SK-N-SH treated with all-trans-retinoic acid at 6 μM for 48 hours (cell line): ENCODE data around the gene MIER1.

ENCODE experiments used
- ATAC-seq: fragments of 200-7000 bp; cut with Tn5 transposase; 3 replicates; pipeline ENCODE4 v1.9.1; 2020; ENCODE audit warnings: mild to moderate bottlenecking, moderate library complexity
- ARNTL ChIP-seq: fragments of 450-650 bp; formaldehyde crosslinking; IDR thresholded peaks from 2 replicates; pipeline ENCODE4 v1.5.0; 2020; ENCODE audit warnings: low read depth, mild to moderate bottlenecking, moderate library complexity, borderline replicate concordance
- BACH2 ChIP-seq: fragments of 250-450 bp; sonication (Bioruptor Pico); IDR thresholded peaks from 2 replicates; pipeline ENCODE4 v1.9.0; 2021; ENCODE audit warnings: mild to moderate bottlenecking, borderline replicate concordance
- CSDC2 ChIP-seq: fragments of 250-450 bp; sonication (Bioruptor Pico); IDR thresholded peaks from 2 replicates; pipeline ENCODE4 v1.5.0; 2020; ENCODE audit warnings: mild to moderate bottlenecking, moderate library complexity
- ESRRG ChIP-seq: fragments of 250-450 bp; sonication (Bioruptor Pico); IDR thresholded peaks from 2 replicates; pipeline ENCODE4 v1.6.1; 2021; ENCODE audit warnings: mild to moderate bottlenecking
- GLIS3 ChIP-seq: fragments of 250-450 bp; sonication (Bioruptor Pico); IDR thresholded peaks from 2 replicates; pipeline ENCODE4 v1.5.0; 2020; ENCODE audit warnings: mild to moderate bottlenecking, moderate library complexity
- ISL1 ChIP-seq: fragments of 250-450 bp; sonication (Bioruptor Pico); IDR thresholded peaks from 2 replicates; pipeline ENCODE4 v2.1.2; 2022; ENCODE audit warnings: mild to moderate bottlenecking, moderate library complexity
- OSR1 ChIP-seq: fragments of 250-450 bp; sonication (Bioruptor Pico); IDR thresholded peaks from 2 replicates; pipeline ENCODE4 v1.8.0; 2022; ENCODE audit warnings: moderate library complexity, mild to moderate bottlenecking, inconsistent platforms
- PPARA ChIP-seq: fragments of 250-450 bp; sonication (Bioruptor Pico); IDR thresholded peaks from 2 replicates; pipeline ENCODE4 v1.5.0; 2020; ENCODE audit warnings: mild to moderate bottlenecking, borderline replicate concordance
- RARB ChIP-seq: fragments of 250-450 bp; sonication (Bioruptor Pico); IDR thresholded peaks from 2 replicates; pipeline ENCODE4 v1.8.0; 2021; ENCODE audit warnings: mild to moderate bottlenecking, moderate library complexity
- SNAI2 ChIP-seq: fragments of 250-450 bp; sonication (Bioruptor Pico); IDR thresholded peaks from 2 replicates; pipeline ENCODE4 v1.5.0; 2020; ENCODE audit warnings: mild to moderate bottlenecking, moderate library complexity
- TCF4 ChIP-seq: fragments of 250-450 bp; sonication (Bioruptor Pico); IDR thresholded peaks from 2 replicates; pipeline ENCODE4 v1.8.0; 2021; ENCODE audit warnings: mild to moderate bottlenecking, moderate library complexity, borderline replicate concordance
- TOX ChIP-seq: fragments of 250-450 bp; sonication (Bioruptor Pico); IDR thresholded peaks from 2 replicates; pipeline ENCODE4 v1.8.0; 2021; ENCODE audit warnings: mild to moderate bottlenecking, moderate library complexity, borderline replicate concordance
- ZC3H10 ChIP-seq: fragments of 250-450 bp; sonication (Bioruptor Pico); IDR thresholded peaks from 2 replicates; pipeline ENCODE4 v1.5.1; 2021; ENCODE audit warnings: mild to moderate bottlenecking, moderate library complexity
- ZFP3 ChIP-seq: fragments of 250-450 bp; sonication (Bioruptor Pico); IDR thresholded peaks from 2 replicates; pipeline ENCODE4 v1.5.0; 2020; ENCODE audit warnings: mild to moderate bottlenecking, moderate library complexity
- ZFP30 ChIP-seq: fragments of 450-650 bp; formaldehyde crosslinking; IDR thresholded peaks from 2 replicates; pipeline ENCODE4 v1.5.0; 2022; ENCODE audit warnings: mild to moderate bottlenecking, moderate library complexity
- ZNF565 ChIP-seq: fragments of 450-650 bp; formaldehyde crosslinking; conservative IDR thresholded peaks from 2 replicates; pipeline ENCODE4 v1.5.0; 2020; ENCODE audit warnings: low read depth, mild to moderate bottlenecking, moderate library complexity
- ZNF70 ChIP-seq: fragments of 450-650 bp; formaldehyde crosslinking; IDR thresholded peaks from 2 replicates; pipeline ENCODE4 v1.5.0; 2020; ENCODE audit warnings: mild to moderate bottlenecking, moderate library complexity
- ZNF8 ChIP-seq: fragments of 450-650 bp; formaldehyde crosslinking; IDR thresholded peaks from 2 replicates; pipeline ENCODE4 v1.5.0; 2020; ENCODE audit warnings: mild to moderate bottlenecking, moderate library complexity
- TF ChIP-seq, protein P1 (sequence below): fragments of 250-450 bp; sonication (Bioruptor Pico); IDR thresholded peaks from 2 replicates; pipeline ENCODE4 v1.5.0; 2020; ENCODE audit warnings: mild to moderate bottlenecking, moderate library complexity
- TF ChIP-seq, protein P2 (sequence below): fragments of 250-450 bp; sonication (Bioruptor Pico); IDR thresholded peaks from 2 replicates; pipeline ENCODE4 v1.8.0; 2020; ENCODE audit warnings: mild to moderate bottlenecking, moderate library complexity, borderline replicate concordance
- TF ChIP-seq, protein P3 (sequence below): fragments of 250-450 bp; sonication (Bioruptor Pico); IDR thresholded peaks from 2 replicates; pipeline ENCODE4 v1.5.1; 2020; ENCODE audit warnings: low read depth, mild to moderate bottlenecking, moderate library complexity
- TF ChIP-seq, protein P4 (sequence below): fragments of 250-450 bp; sonication (Bioruptor Pico); IDR thresholded peaks from 2 replicates; pipeline ENCODE4 v1.5.1; 2021; ENCODE audit warnings: mild to moderate bottlenecking, moderate library complexity
- TF ChIP-seq, protein P5 (sequence below): fragments of 250-450 bp; sonication (Bioruptor Pico); IDR thresholded peaks from 2 replicates; pipeline ENCODE4 v1.8.0; 2021; ENCODE audit warnings: low read depth, mild to moderate bottlenecking, moderate library complexity, borderline replicate concordance

Gene MIER1

DNA sequence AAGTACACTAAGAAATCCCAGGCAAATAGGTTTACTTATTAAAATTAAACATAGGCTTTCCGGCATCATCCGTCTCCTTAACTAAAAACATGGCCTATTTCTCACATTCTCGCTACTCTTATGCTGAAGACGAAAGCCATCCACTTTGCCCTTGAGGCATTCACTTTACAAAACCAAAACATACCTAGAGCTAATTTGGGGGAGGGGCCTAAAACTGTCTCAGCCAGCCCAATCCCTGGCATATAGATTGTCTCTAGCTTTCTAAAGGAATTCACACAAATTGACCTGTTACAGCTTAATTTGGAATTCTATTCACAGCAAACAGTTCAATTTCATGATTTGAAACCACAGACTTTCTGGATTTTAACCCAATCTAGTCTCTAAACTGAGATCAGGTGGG lies 94.3 kb downstream of the MIER1 start (continued):
- no peak for TF ChIP-seq ARNTL
- TF ChIP-seq GLIS3: no peak
- no peak for TF ChIP-seq ZFP3 (CRISPR knock-in tag)
- no peak for TF ChIP-seq ESRRG (CRISPR knock-in tag)
- no peak for TF ChIP-seq ZNF8
- no peak for TF ChIP-seq RARB (CRISPR knock-in tag)

DNA sequence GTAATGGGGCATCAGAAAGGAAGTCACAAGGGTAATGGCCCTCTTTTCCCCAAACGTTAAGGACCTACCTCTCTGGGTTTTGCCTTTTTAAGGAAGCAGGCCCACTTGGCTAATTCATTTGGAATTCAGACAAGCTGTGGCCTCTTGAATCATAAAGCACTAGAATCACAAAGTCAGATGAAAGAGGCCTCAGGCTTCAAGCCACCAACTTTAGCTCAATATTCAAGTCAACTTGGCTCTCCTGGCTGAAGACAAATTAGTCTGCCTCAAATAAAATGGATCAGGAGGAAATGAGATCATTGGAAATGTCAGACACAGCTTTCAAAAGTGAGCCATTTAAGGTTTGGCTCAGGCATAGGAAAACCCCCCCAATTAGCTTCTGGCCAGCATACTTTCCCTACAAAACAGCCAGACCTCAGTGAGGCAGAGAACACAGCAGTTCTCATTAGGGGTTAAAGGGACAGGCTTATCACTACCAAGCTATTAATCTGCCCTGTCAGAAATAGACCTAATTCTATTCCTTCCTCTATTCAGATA lies 94.9 kb downstream of the MIER1 start:
- TF ChIP-seq, protein P1, sequence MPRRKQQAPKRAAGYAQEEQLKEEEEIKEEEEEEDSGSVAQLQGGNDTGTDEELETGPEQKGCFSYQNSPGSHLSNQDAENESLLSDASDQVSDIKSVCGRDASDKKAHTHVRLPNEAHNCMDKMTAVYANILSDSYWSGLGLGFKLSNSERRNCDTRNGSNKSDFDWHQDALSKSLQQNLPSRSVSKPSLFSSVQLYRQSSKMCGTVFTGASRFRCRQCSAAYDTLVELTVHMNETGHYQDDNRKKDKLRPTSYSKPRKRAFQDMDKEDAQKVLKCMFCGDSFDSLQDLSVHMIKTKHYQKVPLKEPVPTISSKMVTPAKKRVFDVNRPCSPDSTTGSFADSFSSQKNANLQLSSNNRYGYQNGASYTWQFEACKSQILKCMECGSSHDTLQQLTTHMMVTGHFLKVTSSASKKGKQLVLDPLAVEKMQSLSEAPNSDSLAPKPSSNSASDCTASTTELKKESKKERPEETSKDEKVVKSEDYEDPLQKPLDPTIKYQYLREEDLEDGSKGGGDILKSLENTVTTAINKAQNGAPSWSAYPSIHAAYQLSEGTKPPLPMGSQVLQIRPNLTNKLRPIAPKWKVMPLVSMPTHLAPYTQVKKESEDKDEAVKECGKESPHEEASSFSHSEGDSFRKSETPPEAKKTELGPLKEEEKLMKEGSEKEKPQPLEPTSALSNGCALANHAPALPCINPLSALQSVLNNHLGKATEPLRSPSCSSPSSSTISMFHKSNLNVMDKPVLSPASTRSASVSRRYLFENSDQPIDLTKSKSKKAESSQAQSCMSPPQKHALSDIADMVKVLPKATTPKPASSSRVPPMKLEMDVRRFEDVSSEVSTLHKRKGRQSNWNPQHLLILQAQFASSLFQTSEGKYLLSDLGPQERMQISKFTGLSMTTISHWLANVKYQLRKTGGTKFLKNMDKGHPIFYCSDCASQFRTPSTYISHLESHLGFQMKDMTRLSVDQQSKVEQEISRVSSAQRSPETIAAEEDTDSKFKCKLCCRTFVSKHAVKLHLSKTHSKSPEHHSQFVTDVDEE (CRISPR knock-in tag): no peak
- TF ChIP-seq ARNTL: no peak
- no peak for TF ChIP-seq ZNF8
- no peak for TF ChIP-seq ZNF565 (CRISPR knock-in tag)
- no peak for TF ChIP-seq ZC3H10
- TF ChIP-seq GLIS3: no peak
- TF ChIP-seq, protein P2, sequence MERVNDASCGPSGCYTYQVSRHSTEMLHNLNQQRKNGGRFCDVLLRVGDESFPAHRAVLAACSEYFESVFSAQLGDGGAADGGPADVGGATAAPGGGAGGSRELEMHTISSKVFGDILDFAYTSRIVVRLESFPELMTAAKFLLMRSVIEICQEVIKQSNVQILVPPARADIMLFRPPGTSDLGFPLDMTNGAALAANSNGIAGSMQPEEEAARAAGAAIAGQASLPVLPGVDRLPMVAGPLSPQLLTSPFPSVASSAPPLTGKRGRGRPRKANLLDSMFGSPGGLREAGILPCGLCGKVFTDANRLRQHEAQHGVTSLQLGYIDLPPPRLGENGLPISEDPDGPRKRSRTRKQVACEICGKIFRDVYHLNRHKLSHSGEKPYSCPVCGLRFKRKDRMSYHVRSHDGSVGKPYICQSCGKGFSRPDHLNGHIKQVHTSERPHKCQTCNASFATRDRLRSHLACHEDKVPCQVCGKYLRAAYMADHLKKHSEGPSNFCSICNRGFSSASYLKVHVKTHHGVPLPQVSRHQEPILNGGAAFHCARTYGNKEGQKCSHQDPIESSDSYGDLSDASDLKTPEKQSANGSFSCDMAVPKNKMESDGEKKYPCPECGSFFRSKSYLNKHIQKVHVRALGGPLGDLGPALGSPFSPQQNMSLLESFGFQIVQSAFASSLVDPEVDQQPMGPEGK (CRISPR knock-in tag): peak; percentile 79; the same call in 1 of the 2 replicates
- TF ChIP-seq SNAI2 (CRISPR knock-in tag): peak; percentile 41; the same call in 1 of the 2 replicates
- no peak for TF ChIP-seq ESRRG (CRISPR knock-in tag)
- no peak for TF ChIP-seq PPARA (CRISPR knock-in tag)
- no peak for TF ChIP-seq TCF4 (CRISPR knock-in tag)
- TF ChIP-seq, protein P3, sequence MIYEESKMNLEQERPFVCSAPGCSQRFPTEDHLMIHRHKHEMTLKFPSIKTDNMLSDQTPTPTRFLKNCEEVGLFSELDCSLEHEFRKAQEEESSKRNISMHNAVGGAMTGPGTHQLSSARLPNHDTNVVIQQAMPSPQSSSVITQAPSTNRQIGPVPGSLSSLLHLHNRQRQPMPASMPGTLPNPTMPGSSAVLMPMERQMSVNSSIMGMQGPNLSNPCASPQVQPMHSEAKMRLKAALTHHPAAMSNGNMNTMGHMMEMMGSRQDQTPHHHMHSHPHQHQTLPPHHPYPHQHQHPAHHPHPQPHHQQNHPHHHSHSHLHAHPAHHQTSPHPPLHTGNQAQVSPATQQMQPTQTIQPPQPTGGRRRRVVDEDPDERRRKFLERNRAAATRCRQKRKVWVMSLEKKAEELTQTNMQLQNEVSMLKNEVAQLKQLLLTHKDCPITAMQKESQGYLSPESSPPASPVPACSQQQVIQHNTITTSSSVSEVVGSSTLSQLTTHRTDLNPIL (CRISPR knock-in tag): peak; percentile 84; the same call in 1 of the 2 replicates
- TF ChIP-seq ZNF70 (CRISPR knock-in tag): no peak
- no peak for TF ChIP-seq CSDC2 (CRISPR knock-in tag)
- TF ChIP-seq TOX: no peak
- TF ChIP-seq, protein P4, sequence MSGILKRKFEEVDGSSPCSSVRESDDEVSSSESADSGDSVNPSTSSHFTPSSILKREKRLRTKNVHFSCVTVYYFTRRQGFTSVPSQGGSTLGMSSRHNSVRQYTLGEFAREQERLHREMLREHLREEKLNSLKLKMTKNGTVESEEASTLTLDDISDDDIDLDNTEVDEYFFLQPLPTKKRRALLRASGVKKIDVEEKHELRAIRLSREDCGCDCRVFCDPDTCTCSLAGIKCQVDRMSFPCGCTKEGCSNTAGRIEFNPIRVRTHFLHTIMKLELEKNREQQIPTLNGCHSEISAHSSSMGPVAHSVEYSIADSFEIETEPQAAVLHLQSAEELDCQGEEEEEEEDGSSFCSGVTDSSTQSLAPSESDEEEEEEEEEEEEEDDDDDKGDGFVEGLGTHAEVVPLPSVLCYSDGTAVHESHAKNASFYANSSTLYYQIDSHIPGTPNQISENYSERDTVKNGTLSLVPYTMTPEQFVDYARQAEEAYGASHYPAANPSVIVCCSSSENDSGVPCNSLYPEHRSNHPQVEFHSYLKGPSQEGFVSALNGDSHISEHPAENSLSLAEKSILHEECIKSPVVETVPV (CRISPR knock-in tag): no peak
- peak; percentile 89 for TF ChIP-seq ISL1
- TF ChIP-seq ZFP3 (CRISPR knock-in tag): peak; percentile 67; the same call in 1 of the 2 replicates
- TF ChIP-seq RARB (CRISPR knock-in tag): no peak
- TF ChIP-seq OSR1 (CRISPR knock-in tag): no peak
- TF ChIP-seq ZFP30 (CRISPR knock-in tag): no peak
- TF ChIP-seq BACH2: no peak
- TF ChIP-seq, protein P5, sequence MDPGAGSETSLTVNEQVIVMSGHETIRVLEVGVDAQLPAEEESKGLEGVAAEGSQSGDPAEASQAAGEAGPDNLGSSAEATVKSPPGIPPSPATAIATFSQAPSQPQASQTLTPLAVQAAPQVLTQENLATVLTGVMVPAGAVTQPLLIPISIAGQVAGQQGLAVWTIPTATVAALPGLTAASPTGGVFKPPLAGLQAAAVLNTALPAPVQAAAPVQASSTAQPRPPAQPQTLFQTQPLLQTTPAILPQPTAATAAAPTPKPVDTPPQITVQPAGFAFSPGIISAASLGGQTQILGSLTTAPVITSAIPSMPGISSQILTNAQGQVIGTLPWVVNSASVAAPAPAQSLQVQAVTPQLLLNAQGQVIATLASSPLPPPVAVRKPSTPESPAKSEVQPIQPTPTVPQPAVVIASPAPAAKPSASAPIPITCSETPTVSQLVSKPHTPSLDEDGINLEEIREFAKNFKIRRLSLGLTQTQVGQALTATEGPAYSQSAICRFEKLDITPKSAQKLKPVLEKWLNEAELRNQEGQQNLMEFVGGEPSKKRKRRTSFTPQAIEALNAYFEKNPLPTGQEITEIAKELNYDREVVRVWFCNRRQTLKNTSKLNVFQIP: no peak
- peak; percentile 78 for ATAC-seq

DNA sequence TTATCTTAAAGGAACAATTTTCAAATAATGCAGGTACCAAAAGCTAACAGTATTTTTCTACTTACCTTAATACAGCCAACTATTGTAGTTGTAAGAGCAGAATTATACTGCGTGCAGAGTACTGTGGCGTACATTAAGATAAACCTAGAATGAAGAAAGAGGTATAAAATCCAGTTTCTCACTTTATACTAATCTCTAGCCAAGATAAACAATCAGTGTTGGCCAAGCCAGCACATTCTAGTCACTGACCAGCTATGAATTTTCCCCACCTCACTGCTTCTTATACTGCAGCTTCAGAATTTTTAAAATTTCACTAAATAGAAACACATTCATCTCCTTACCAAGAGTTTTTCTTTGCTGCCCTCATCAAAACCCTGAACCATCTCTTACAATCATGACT lies 95.5 kb downstream of the MIER1 start:
- ATAC-seq: peak; percentile 54
- no peak for TF ChIP-seq ZFP30 (CRISPR knock-in tag)
